CD4-positive, alpha-beta T cell (primary cell): ENCODE data around the gene BRD9. TPM values are rescaled to one million over a fixed set of nuclear protein-coding genes. Genes with fewer than 3 reads are reported as not detected.

Source experiments
- ATAC-seq: fragments of 200-7000 bp; cut with Tn5 transposase; one replicate; pipeline ENCODE4 v1.10.0; 2022; ENCODE audit warnings: mild to moderate bottlenecking; ENCODE audit not compliant: poor library complexity
- CTCF ChIA-PET: fragments of 350-600 bp; sonication (Branson Sonifier 250); formaldehyde crosslinking; loops from one replicate; lab custom pipeline; 2021; ENCODE audit warnings: antibody characterized with exemption, inconsistent platforms; lab: Charles Lee
- POLR2A ChIA-PET: fragments of 350-600 bp; sonication (Branson Sonifier 250); formaldehyde crosslinking; loops from one replicate; lab custom pipeline; 2021; ENCODE audit warnings: antibody characterized with exemption, inconsistent platforms; lab: Charles Lee
- DNase-seq, 14 experiments: peaks; one replicate each; pipeline ENCODE4 v3.0.0-alpha.2; 2013 to 2020; ENCODE audit warnings: mixed read lengths in 2 of 14
- H3K27ac ChIP-seq, 2 donors: one replicate each; pipeline versions ENCODE4 v1.5.1 to v1.7.0; 2013; ENCODE audit warnings: low read length in 2 of 2, low read depth in 1 of 2, mild to moderate bottlenecking in 1 of 2
- H3K27me3 ChIP-seq, 2 experiments: 1 replicate in 1 of 2; 2 replicates in 1 of 2; pipeline versions ENCODE4 v1.6.1 to v1.7.0; 2013; ENCODE audit warnings: low read length in 2 of 2, control low read depth in 1 of 2, mild to moderate bottlenecking in 1 of 2, moderate library complexity in 1 of 2; ENCODE audit not compliant: insufficient read depth in 2 of 2, control insufficient read depth in 1 of 2
- H3K36me3 ChIP-seq: one replicate; pipeline ENCODE4 v1.6.1; 2013; ENCODE audit warnings: low read length, control low read depth; ENCODE audit not compliant: insufficient read depth
- H3K4me1 ChIP-seq: one replicate; pipeline ENCODE4 v1.6.1; 2013; ENCODE audit warnings: low read length, control low read depth; ENCODE audit not compliant: insufficient read depth
- H3K4me3 ChIP-seq: one replicate; pipeline ENCODE4 v1.5.1; 2013; ENCODE audit warnings: mild to moderate bottlenecking, low read length, moderate library complexity
- H3K9me3 ChIP-seq, 2 experiments: 1 replicate in 1 of 2; 2 replicates in 1 of 2; pipeline versions ENCODE4 v1.6.1 to v1.7.0; 2013; ENCODE audit warnings: low read length in 2 of 2, mild to moderate bottlenecking in 2 of 2, control low read depth in 1 of 2, moderate library complexity in 1 of 2; ENCODE audit not compliant: control insufficient read depth in 1 of 2, insufficient read depth in 1 of 2
- H3K27ac Mint-ChIP-seq: one replicate; pipeline ENCODE4 v1.8.0; 2020; ENCODE audit warnings: mixed read lengths
- H3K27me3 Mint-ChIP-seq: one replicate; pipeline ENCODE4 v1.8.0; 2021; ENCODE audit warnings: mixed read lengths
- H3K36me3 Mint-ChIP-seq: one replicate; pipeline ENCODE4 v1.8.0; 2021; ENCODE audit warnings: low read depth, mixed read lengths
- H3K4me1 Mint-ChIP-seq: one replicate; pipeline ENCODE4 v1.8.0; 2021; ENCODE audit warnings: low read depth, mixed read lengths
- H3K4me3 Mint-ChIP-seq: one replicate; pipeline ENCODE4 v1.8.0; 2020; ENCODE audit warnings: mild to moderate bottlenecking, mixed read lengths
- H3K9me3 Mint-ChIP-seq: one replicate; pipeline ENCODE4 v1.8.0; 2020; ENCODE audit warnings: mixed read lengths
- CTCF ChIP-seq: fragments of 200-600 bp; IDR thresholded peaks from one replicate; pipeline ENCODE4 v1.8.0; 2022; ENCODE audit warnings: antibody characterized with exemption, mild to moderate bottlenecking
- intact Hi-C, 2 experiments: fragments of 100-400 bp; cut with DNase I in 1 of 2; cut with micrococcal nuclease in 1 of 2; formaldehyde crosslinking; loops; one replicate each; pipeline versions ENCODE4 v1.15.1 to v1.9.0; 2023 to 2025; cut with DNase I, micrococcal nuclease
- total RNA-seq, 174 experiments: library from RNA in 2 of 174; stranded (reverse) in 2 of 174; gene quantifications; one replicate each; pipeline ENCODE4 v1.2.3 and lab custom pipeline; 2021 to 2026

The BRD9 gene
- total RNA-seq, 2 experiments from 2014 or later, result 109 TPM

- POLR2A ChIA-PET, result interaction anchor here (1.3 kb wide), 1 partner anchor 198 kb away, joined by 3 read pairs; the partner anchor contains the start of gene TPPP
- Histone ChIP-seq H3K27me3 (no peaks in the 10 kb centered on the region), H3K9me3 (no peaks in the 10 kb centered on the region), H3K36me3 (peaks cover 51% of the 10 kb centered on the region), H3K4me3 (peak overlapping the region; percentile 95), H3K4me1 (peaks cover 30% of the 10 kb centered on the region), H3K27ac (peak overlapping the region in 1 of 2 donors; percentile 48)
- H3K4me3 Mint-ChIP-seq, result peak overlapping the region; percentile 92
- no peaks in the 10 kb centered on the region for H3K27me3 Mint-ChIP-seq
- H3K4me1 Mint-ChIP-seq, result peaks cover 30% of the 10 kb centered on the region
- CTCF ChIA-PET, result no interaction called here
- TF ChIP-seq CTCF, result no peak
- H3K27ac Mint-ChIP-seq, result peak overlapping the region; percentile 90
- intact Hi-C loops, result loop anchor here in 1 of 2 experiments (5.0 to 10.0 kb wide), 5 partner anchors 109 to 911 kb away; partner anchors contain the start of genes EXOC3, NDUFS6 and ZDHHC11B
- peaks cover 47% of the 10 kb centered on the region for H3K36me3 Mint-ChIP-seq
- no peaks in the 10 kb centered on the region for H3K9me3 Mint-ChIP-seq
- ATAC-seq (no peak), DNase-seq (no peak)
Observed at GRCh38 chr5:891117-891836, 1.3 kb downstream of the BRD9 start.

- Histone ChIP-seq H3K9me3 (no peaks in the 10 kb centered on the region), H3K36me3 (peaks cover 71% of the 10 kb centered on the region), H3K4me1 (peaks cover 33% of the 10 kb centered on the region), H3K27ac (no peak overlapping the region), H3K27me3 (no peaks in the 10 kb centered on the region), H3K4me3 (no peak overlapping the region)
- Mint-ChIP-seq H3K9me3 (no peaks in the 10 kb centered on the region), H3K36me3 (peaks cover 66% of the 10 kb centered on the region), H3K4me3 (peak overlapping the region; percentile 46), H3K27me3 (no peaks in the 10 kb centered on the region), H3K4me1 (peaks cover 30% of the 10 kb centered on the region), H3K27ac (peak overlapping the region; percentile 63)
- CTCF ChIA-PET, result interaction anchor here (0.9 kb wide), 1 partner anchor 220 kb away, joined by 3 read pairs; no protein-coding TSS in a partner anchor
- POLR2A ChIA-PET, result no interaction called here
- no peak for DNase-seq
- no peak for ATAC-seq
- no peak for TF ChIP-seq CTCF
- intact Hi-C loops, result loop anchor here in 1 of 2 experiments (5.0 kb wide), 1 partner anchor 427 kb away; no protein-coding TSS in a partner anchor
Observed at GRCh38 chr5:889075-889710, 3.4 kb downstream of the BRD9 start.

- Mint-ChIP-seq H3K36me3 (peaks cover 72% of the 10 kb centered on the region), H3K4me1 (peaks cover 30% of the 10 kb centered on the region), H3K9me3 (no peaks in the 10 kb centered on the region), H3K4me3 (peak overlapping the region; percentile 46), H3K27me3 (no peaks in the 10 kb centered on the region), H3K27ac (peak overlapping the region; percentile 63)
- peaks cover 77% of the 10 kb centered on the region for H3K36me3 ChIP-seq
- TF ChIP-seq CTCF, result no peak
- no peak overlapping the region for H3K27ac ChIP-seq
- intact Hi-C loops, result loop anchor here in 1 of 2 experiments (5.0 kb wide), 1 partner anchor 426 kb away; no protein-coding TSS in a partner anchor
- ChIA-PET CTCF (interaction anchor here (0.9 kb wide), 1 partner anchor 219 kb away, joined by 3 read pairs; no protein-coding TSS in a partner anchor), POLR2A (no interaction called here)
- peaks cover 0 to 3% of the 10 kb centered on the region in 2 experiments for H3K9me3 ChIP-seq
- H3K27me3 ChIP-seq, result no peaks in the 10 kb centered on the region
- no peak overlapping the region for H3K4me3 ChIP-seq
- H3K4me1 ChIP-seq, result peaks cover 35% of the 10 kb centered on the region
- ATAC-seq (no peak), DNase-seq (no peak)
Observed at GRCh38 chr5:888638-889035, 4.0 kb downstream of the BRD9 start.
